B cell (primary cell): Measurements from ENCODE around the gene SLCO6A1. TPM values are rescaled to one million over a fixed set of nuclear protein-coding genes. Genes with fewer than 3 reads are reported as not detected.

Experiments
- ATAC-seq: fragments of 200-7000 bp; cut with Tn5 transposase; one replicate; pipeline ENCODE4 v1.10.0; 2021; ENCODE audit warnings: low read depth, mild to moderate bottlenecking, moderate number of reproducible peaks, moderate library complexity
- CTCF ChIA-PET: fragments of 350-600 bp; sonication (Branson Sonifier 250); formaldehyde crosslinking; loops from one replicate; lab custom pipeline; 2021; ENCODE audit warnings: antibody characterized with exemption, inconsistent platforms; lab: Charles Lee
- POLR2A ChIA-PET: fragments of 350-600 bp; sonication (Branson Sonifier 250); formaldehyde crosslinking; loops from one replicate; lab custom pipeline; 2021; ENCODE audit warnings: antibody characterized with exemption; lab: Charles Lee
- DNase-seq: peaks from one replicate; pipeline ENCODE4 v3.0.0; 2013
- H2AFZ ChIP-seq: 2 replicates; pipeline ENCODE4 v1.6.1; 2012; ENCODE audit warnings: mild to moderate bottlenecking, low read depth, low read length; ENCODE audit not compliant: insufficient read depth, poor library complexity, severe bottlenecking
- H3K27ac ChIP-seq, 2 donors: 1 replicate in 1 of 2; 2 replicates in 1 of 2; pipeline ENCODE4 v1.5.1; 2012 to 2013; ENCODE audit warnings: low read length in 2 of 2, mild to moderate bottlenecking in 2 of 2, moderate library complexity in 1 of 2
- H3K27me3 ChIP-seq, 4 experiments: fragments of 200-600 bp in 1 of 4; sonication (generic) in 1 of 4; replicated peaks in 1 of 4; 1 replicate in 2 of 4; 2 replicates in 2 of 4; pipeline versions ENCODE4 v1.6.1 to v1.7.0; 2013 to 2016; ENCODE audit warnings: low read length in 3 of 4, mild to moderate bottlenecking in 2 of 4, mixed read lengths in 1 of 4, moderate library complexity in 1 of 4; ENCODE audit not compliant: insufficient read depth in 4 of 4, control insufficient read depth in 3 of 4; ENCODE audit errors: control extremely low read depth in 1 of 4
- H3K36me3 ChIP-seq, 2 experiments: replicated peaks in 1 of 2; 1 replicate in 1 of 2; 2 replicates in 1 of 2; pipeline versions ENCODE4 v1.6.1 to v1.7.1; 2013; ENCODE audit warnings: low read length in 1 of 2; ENCODE audit not compliant: insufficient read depth in 2 of 2, control insufficient read depth in 1 of 2; ENCODE audit errors: control extremely low read depth in 1 of 2, extremely low read depth in 1 of 2
- H3K4me1 ChIP-seq, 2 donors: fragments of 200-600 bp in 1 of 2; sonication (generic) in 1 of 2; 1 replicate in 1 of 2; 2 replicates in 1 of 2; pipeline versions ENCODE4 v1.5.1 to v1.6.1; 2013 to 2017; ENCODE audit warnings: low read length in 2 of 2; ENCODE audit not compliant: control insufficient read depth in 2 of 2, insufficient read depth in 2 of 2
- H3K4me2 ChIP-seq: replicated peaks from 2 replicates; pipeline ENCODE3; 2012; ENCODE audit warnings: mild to moderate bottlenecking, low read depth, low read length; ENCODE audit not compliant: poor library complexity, severe bottlenecking
- H3K4me3 ChIP-seq, 5 experiments: fragments of 200-600 bp in 1 of 5; sonication (generic) in 1 of 5; 1 replicate in 3 of 5; 2 replicates in 2 of 5; pipeline versions ENCODE4 v1.5.1 to v1.7.0; 2011 to 2016; ENCODE audit warnings: low read length in 4 of 5, mild to moderate bottlenecking in 4 of 5, low read depth in 2 of 5, control low read depth in 1 of 5, moderate library complexity in 1 of 5; ENCODE audit not compliant: insufficient read depth in 1 of 5; ENCODE audit errors: control extremely low read depth in 1 of 5, extremely low read depth in 1 of 5
- H3K79me2 ChIP-seq: fragments of 200-600 bp; sonication (generic); one replicate; pipeline ENCODE4 v1.6.0; 2016; ENCODE audit warnings: low read length; ENCODE audit not compliant: control insufficient read depth, insufficient read depth
- H3K9ac ChIP-seq: fragments of 200-600 bp; sonication (generic); 2 replicates; pipeline ENCODE4 v1.6.1; 2017; ENCODE audit warnings: mild to moderate bottlenecking, low read length, moderate library complexity
- H3K9me3 ChIP-seq, 3 donors: one replicate each; pipeline versions ENCODE4 v1.6.1 to v1.7.1; 2013; ENCODE audit warnings: low read length in 2 of 3; ENCODE audit not compliant: control insufficient read depth in 2 of 3, insufficient read depth in 1 of 3; ENCODE audit errors: control extremely low read depth in 1 of 3
- H4K20me1 ChIP-seq: 2 replicates; pipeline ENCODE4 v1.6.0; 2012; ENCODE audit warnings: mild to moderate bottlenecking, low read length; ENCODE audit not compliant: insufficient read depth, control insufficient read depth, poor library complexity, severe bottlenecking
- H3K27ac Mint-ChIP-seq: one replicate; pipeline ENCODE4 v1.8.0; 2021; ENCODE audit warnings: mixed read lengths
- H3K27me3 Mint-ChIP-seq: one replicate; pipeline ENCODE4 v1.8.0; 2021; ENCODE audit warnings: mixed read lengths
- H3K4me1 Mint-ChIP-seq: one replicate; pipeline ENCODE4 v1.8.0; 2021; ENCODE audit warnings: mixed read lengths
- H3K4me3 Mint-ChIP-seq: one replicate; pipeline ENCODE4 v1.8.0; 2021; ENCODE audit warnings: mixed read lengths
- H3K9me3 Mint-ChIP-seq: one replicate; pipeline ENCODE4 v1.8.0; 2022; ENCODE audit warnings: mixed read lengths; ENCODE audit not compliant: insufficient read depth
- EZH2 ChIP-seq: IDR thresholded peaks from 2 replicates; pipeline ENCODE4 v1.6.1; 2012; ENCODE audit warnings: borderline replicate concordance, low read depth, mild to moderate bottlenecking, moderate library complexity, low read length; ENCODE audit not compliant: insufficient read depth, poor library complexity, severe bottlenecking
- WGBS: methylation state at CpG from one replicate; pipeline ENCODE4 v1.1.5; 2013; ENCODE audit warnings: missing lambda C conversion rate; ENCODE audit not compliant: insufficient coverage; 5-methylcytosine and 5-hydroxymethylcytosine counted together
- intact Hi-C: fragments of 100-400 bp; cut with micrococcal nuclease; formaldehyde crosslinking; loops from one replicate; pipeline ENCODE4 v1.10.0; 2022
- polyA plus RNA-seq: library from polyadenylated mRNA; depleted of rRNA; stranded (reverse); fragments of >200 nt; gene quantifications from 2 replicates; pipeline ENCODE4 v1.2.3, GENCODE V29; 2012
- total RNA-seq, 2 donors: library from RNA; stranded (reverse); fragments of 120-200 nt in 1 of 2; gene quantifications; 1 replicate in 1 of 2; 2 replicates in 1 of 2; pipeline versions ENCODE4 v1.2.3 to v1.2.4, GENCODE V29; 2013 to 2022
- TF ChIP-seq, protein P1 (sequence below): fragments of 200-600 bp; IDR thresholded peaks from one replicate; pipeline ENCODE4 v1.8.0; 2022; ENCODE audit warnings: antibody characterized with exemption, mild to moderate bottlenecking

The SLCO6A1 gene
- total and polyA plus RNA-seq, 2 donors (not counting 1 experiment from before 2014, with no cell fraction given): not detected

DNA sequence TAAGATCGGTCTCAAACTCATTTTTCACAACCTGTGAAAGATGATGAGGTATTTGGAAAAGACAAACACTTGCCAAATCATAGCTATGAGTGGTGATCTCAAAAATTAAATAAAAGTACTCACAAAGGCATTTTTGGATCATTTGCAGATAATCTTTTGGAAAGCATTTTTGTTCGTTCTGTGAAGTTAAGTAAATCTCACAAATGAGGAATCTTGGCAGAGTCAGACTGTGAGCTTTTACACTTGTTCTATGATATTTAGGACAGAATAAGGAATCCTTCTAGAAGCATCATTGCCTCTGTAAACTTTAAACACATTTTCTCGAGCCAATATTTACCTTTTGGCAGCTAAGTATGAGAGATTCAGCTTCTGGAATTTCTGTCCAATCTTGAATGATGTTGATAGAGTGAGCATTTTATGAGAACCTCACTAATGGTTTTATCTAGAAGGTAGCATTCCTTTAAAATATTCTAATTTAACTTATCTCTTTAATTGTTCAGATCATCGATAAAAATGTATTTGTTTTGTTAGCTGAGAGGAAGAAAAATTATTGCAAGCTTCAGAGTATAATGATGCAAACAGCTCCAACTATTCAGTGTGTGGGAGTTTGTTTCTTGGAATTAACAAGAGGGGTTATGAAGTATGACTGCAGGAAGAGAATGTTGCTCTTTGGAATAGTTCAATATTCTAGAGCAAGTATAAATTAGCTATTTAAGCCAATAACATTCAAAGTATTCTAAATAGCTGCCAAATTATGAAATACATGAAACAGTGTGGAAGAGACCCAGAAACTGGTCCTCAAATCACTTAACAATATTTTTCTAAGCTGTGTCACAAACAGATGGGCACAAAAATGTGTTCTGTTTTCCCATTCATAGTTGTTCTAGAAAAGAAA is 48.6 kb upstream of the SLCO6A1 start:
- intact Hi-C loops: no loop called here
- CTCF ChIA-PET: interaction anchor here (2.0 kb wide), 1 partner anchor 9 kb away, joined by 9 read pairs; no protein-coding TSS in a partner anchor

DNA sequence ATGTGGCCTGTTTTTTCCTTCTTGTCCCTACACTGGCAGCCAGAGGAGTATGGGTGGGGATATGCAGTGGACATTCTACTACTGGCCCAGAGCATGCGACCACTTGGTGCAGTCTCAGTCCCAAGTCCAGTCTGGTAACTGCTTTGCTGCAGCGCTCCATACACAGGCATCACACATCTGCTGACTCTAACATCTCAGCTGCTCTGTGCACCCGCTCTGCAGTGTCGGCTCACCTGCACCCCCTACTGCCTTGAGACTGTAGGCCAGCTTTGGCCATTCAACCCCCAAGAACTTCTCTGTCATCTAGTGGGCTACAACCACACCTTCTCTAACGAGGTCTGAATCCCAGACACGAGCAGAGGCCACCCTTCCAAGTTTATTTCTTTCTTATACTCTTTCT is 46.4 kb upstream of the SLCO6A1 start:
- no peaks in the 10 kb centered on the region for H4K20me1 ChIP-seq
- H3K27ac Mint-ChIP-seq: no peak overlapping the region
- ATAC-seq: no peak
- no peak overlapping the region for H3K4me3 ChIP-seq
- intact Hi-C loops: no loop called here
- no peak overlapping the region for H3K27ac ChIP-seq
- H3K36me3 ChIP-seq: no peaks in the 10 kb centered on the region
- peaks cover 3 to 6% of the 10 kb centered on the region in 2 donors for H3K4me1 ChIP-seq
- no peaks in the 10 kb centered on the region for H3K79me2 ChIP-seq
- no peak overlapping the region for H2AFZ ChIP-seq
- no peak for TF ChIP-seq EZH2
- TF ChIP-seq, protein P1, sequence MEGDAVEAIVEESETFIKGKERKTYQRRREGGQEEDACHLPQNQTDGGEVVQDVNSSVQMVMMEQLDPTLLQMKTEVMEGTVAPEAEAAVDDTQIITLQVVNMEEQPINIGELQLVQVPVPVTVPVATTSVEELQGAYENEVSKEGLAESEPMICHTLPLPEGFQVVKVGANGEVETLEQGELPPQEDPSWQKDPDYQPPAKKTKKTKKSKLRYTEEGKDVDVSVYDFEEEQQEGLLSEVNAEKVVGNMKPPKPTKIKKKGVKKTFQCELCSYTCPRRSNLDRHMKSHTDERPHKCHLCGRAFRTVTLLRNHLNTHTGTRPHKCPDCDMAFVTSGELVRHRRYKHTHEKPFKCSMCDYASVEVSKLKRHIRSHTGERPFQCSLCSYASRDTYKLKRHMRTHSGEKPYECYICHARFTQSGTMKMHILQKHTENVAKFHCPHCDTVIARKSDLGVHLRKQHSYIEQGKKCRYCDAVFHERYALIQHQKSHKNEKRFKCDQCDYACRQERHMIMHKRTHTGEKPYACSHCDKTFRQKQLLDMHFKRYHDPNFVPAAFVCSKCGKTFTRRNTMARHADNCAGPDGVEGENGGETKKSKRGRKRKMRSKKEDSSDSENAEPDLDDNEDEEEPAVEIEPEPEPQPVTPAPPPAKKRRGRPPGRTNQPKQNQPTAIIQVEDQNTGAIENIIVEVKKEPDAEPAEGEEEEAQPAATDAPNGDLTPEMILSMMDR: no peak
- ChIA-PET POLR2A (no interaction called here), CTCF (no interaction called here)
- DNase-seq: no peak
- peaks cover 0 to 4% (median 2%) of the 10 kb centered on the region in 3 donors for H3K9me3 ChIP-seq
- no peak overlapping the region for H3K9ac ChIP-seq
- no peaks in the 10 kb centered on the region for H3K27me3 Mint-ChIP-seq
- H3K4me1 Mint-ChIP-seq: peaks cover 8% of the 10 kb centered on the region
- no peak overlapping the region for H3K4me2 ChIP-seq
- 90% methylated on average over 4 of the region's 6 CpGs for WGBS
- H3K9me3 Mint-ChIP-seq: peaks cover 2% of the 10 kb centered on the region
- no peaks in the 10 kb centered on the region for H3K27me3 ChIP-seq
- no peak overlapping the region for H3K4me3 Mint-ChIP-seq

More for the DNA sequence above, 48.6 kb upstream of the SLCO6A1 start:
- Histone ChIP-seq H2AFZ (no peak overlapping the region), H3K4me1 (no peaks in the 10 kb centered on the region), H3K79me2 (no peaks in the 10 kb centered on the region), H3K4me3 (no peak overlapping the region), H4K20me1 (no peaks in the 10 kb centered on the region), H3K9me3 (peaks cover 0 to 2% (median 0%) of the 10 kb centered on the region in 3 donors), H3K4me2 (no peak overlapping the region), H3K27me3 (no peaks in the 10 kb centered on the region), H3K9ac (no peak overlapping the region), H3K36me3 (no peaks in the 10 kb centered on the region), H3K27ac (no peak overlapping the region)
- ATAC-seq (no peak), DNase-seq (no peak)
- TF ChIP-seq, protein P1: no peak
- no peak for TF ChIP-seq EZH2
- H3K4me1 Mint-ChIP-seq: no peaks in the 10 kb centered on the region
- no CpG with 5 or more reads among the region's 4 CpGs for WGBS
- POLR2A ChIA-PET: no interaction called here
- no peak overlapping the region for H3K4me3 Mint-ChIP-seq
- H3K9me3 Mint-ChIP-seq: peaks cover 2% of the 10 kb centered on the region
- H3K27me3 Mint-ChIP-seq: no peaks in the 10 kb centered on the region
- H3K27ac Mint-ChIP-seq: no peak overlapping the region
